OCI-LY1 (cell line): ENCODE results near the gene RAP2C.

ENCODE experiments used
- H2AFZ ChIP-seq: fragments of 200-600 bp; sonication (generic), shearing (Covaris generic); 2 replicates; pipeline ENCODE4 v1.6.0; 2014; ENCODE audit warnings: antibody characterized with exemption, mild to moderate bottlenecking, low read length
- H3F3A ChIP-seq: fragments of 200-600 bp; sonication (generic), shearing (Covaris generic); 2 replicates; pipeline ENCODE4 v1.6.0; 2014; ENCODE audit warnings: mild to moderate bottlenecking, antibody characterized with exemption, low read length, moderate library complexity; ENCODE audit not compliant: insufficient read depth
- H3K27ac ChIP-seq: fragments of 200-600 bp; sonication (generic); 2 replicates; pipeline ENCODE4 v1.5.1; 2014; ENCODE audit warnings: low read length, mixed run types, mild to moderate bottlenecking, low read depth; ENCODE audit not compliant: poor library complexity, severe bottlenecking
- H3K27me3 ChIP-seq: fragments of 200-600 bp; sonication (generic); 2 replicates; pipeline ENCODE4 v1.6.0; 2014; ENCODE audit warnings: antibody characterized with exemption, mild to moderate bottlenecking, low read length, moderate library complexity; ENCODE audit not compliant: insufficient read depth
- H3K36me3 ChIP-seq: fragments of 200-600 bp; sonication (generic); 2 replicates; pipeline ENCODE4 v1.6.1; 2014; ENCODE audit warnings: mild to moderate bottlenecking, antibody characterized with exemption, low read length, moderate library complexity, mixed read lengths; ENCODE audit not compliant: insufficient read depth
- H3K4me1 ChIP-seq: fragments of 200-600 bp; sonication (generic); 2 replicates; pipeline ENCODE4 v1.5.1; 2014; ENCODE audit warnings: mild to moderate bottlenecking, low read length, moderate library complexity; ENCODE audit not compliant: insufficient read depth, severe bottlenecking
- H3K4me2 ChIP-seq: fragments of 200-600 bp; sonication (generic), shearing (Covaris generic); 2 replicates; pipeline ENCODE4 v1.6.1; 2014; ENCODE audit warnings: low read length
- H3K4me3 ChIP-seq: fragments of 200-600 bp; sonication (generic); 2 replicates; pipeline ENCODE4 v1.5.1; 2014; ENCODE audit warnings: low read length, low read depth, mild to moderate bottlenecking, mixed read lengths; ENCODE audit not compliant: poor library complexity, severe bottlenecking
- H3K79me2 ChIP-seq: fragments of 200-600 bp; shearing (Covaris generic); 2 replicates; pipeline ENCODE4 v1.6.1; 2016; ENCODE audit warnings: mixed run types, low read length, mixed read lengths; ENCODE audit not compliant: insufficient read depth
- H3K9ac ChIP-seq: fragments of 200-600 bp; sonication (generic), shearing (Covaris generic); 2 replicates; pipeline ENCODE4 v1.6.1; 2014; ENCODE audit warnings: mild to moderate bottlenecking, low read length, mixed read lengths
- H3K9me2 ChIP-seq: fragments of 200-600 bp; sonication (generic), shearing (Covaris generic); 2 replicates; pipeline ENCODE4 v1.6.1; 2014; ENCODE audit warnings: low read depth, mild to moderate bottlenecking, low read length, mixed read lengths
- H3K9me3 ChIP-seq: fragments of 200-600 bp; shearing (Covaris generic); 2 replicates; pipeline ENCODE4 v1.6.1; 2014; ENCODE audit warnings: low read length, mixed read lengths
- H4K20me1 ChIP-seq: fragments of 200-600 bp; sonication (generic), shearing (Covaris generic); 2 replicates; pipeline ENCODE4 v1.6.0; 2016; ENCODE audit warnings: mild to moderate bottlenecking, low read length; ENCODE audit not compliant: insufficient read depth
- EZH2 ChIP-seq: fragments of 200-600 bp; sonication (generic), shearing (Covaris generic); IDR thresholded peaks from 2 replicates; pipeline ENCODE4 v1.8.0; 2017; ENCODE audit warnings: borderline replicate concordance, mixed run types, mild to moderate bottlenecking, antibody characterized with exemption, low read length, moderate library complexity, mixed read lengths
- TF ChIP-seq, protein P1 (sequence below): fragments of 200-600 bp; sonication (generic), shearing (Covaris generic); IDR thresholded peaks from 2 replicates; pipeline ENCODE4 v1.5.1; 2017; ENCODE audit warnings: mild to moderate bottlenecking, antibody characterized with exemption, low read length, moderate library complexity, mixed read lengths

Gene RAP2C

GRCh38 chrX:132207996-132208395 lies 11.3 kb downstream of the RAP2C start:
- Histone ChIP-seq H2AFZ (no peak overlapping the region), H3K27me3 (no peaks in the 10 kb centered on the region), H3K4me2 (no peak overlapping the region), H3K36me3 (peaks cover 15% of the 10 kb centered on the region), H3F3A (no peaks in the 10 kb centered on the region), H3K9ac (no peak overlapping the region), H3K4me1 (no peaks in the 10 kb centered on the region), H3K79me2 (no peaks in the 10 kb centered on the region), H3K9me3 (no peaks in the 10 kb centered on the region), H3K4me3 (no peak overlapping the region), H3K27ac (no peak overlapping the region), H4K20me1 (no peaks in the 10 kb centered on the region), H3K9me2 (no peaks in the 10 kb centered on the region)
- TF ChIP-seq, protein P1, sequence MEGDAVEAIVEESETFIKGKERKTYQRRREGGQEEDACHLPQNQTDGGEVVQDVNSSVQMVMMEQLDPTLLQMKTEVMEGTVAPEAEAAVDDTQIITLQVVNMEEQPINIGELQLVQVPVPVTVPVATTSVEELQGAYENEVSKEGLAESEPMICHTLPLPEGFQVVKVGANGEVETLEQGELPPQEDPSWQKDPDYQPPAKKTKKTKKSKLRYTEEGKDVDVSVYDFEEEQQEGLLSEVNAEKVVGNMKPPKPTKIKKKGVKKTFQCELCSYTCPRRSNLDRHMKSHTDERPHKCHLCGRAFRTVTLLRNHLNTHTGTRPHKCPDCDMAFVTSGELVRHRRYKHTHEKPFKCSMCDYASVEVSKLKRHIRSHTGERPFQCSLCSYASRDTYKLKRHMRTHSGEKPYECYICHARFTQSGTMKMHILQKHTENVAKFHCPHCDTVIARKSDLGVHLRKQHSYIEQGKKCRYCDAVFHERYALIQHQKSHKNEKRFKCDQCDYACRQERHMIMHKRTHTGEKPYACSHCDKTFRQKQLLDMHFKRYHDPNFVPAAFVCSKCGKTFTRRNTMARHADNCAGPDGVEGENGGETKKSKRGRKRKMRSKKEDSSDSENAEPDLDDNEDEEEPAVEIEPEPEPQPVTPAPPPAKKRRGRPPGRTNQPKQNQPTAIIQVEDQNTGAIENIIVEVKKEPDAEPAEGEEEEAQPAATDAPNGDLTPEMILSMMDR, result no peak
- no peak for TF ChIP-seq EZH2

DNA sequence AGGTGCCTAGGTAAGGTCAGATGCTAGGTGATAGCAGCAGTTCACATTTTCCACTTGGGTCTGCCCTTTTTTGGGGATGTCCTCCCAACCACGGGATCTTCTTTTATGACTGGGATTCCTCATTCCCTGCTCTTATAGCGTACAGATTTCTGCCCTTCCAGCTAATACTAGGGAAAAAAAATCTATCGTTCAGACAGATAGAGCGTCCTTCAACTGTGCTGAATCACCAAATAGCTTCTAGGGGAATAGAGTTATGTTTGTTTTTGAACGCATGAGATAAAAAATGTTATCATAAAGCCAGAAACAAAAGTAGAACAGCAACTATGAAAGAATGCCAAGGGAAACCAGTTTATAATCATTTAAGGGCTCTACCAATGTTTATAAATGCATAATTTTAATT lies 13.0 kb downstream of the RAP2C start:
- Histone ChIP-seq H3F3A (no peaks in the 10 kb centered on the region), H3K4me2 (no peak overlapping the region), H3K9me3 (no peaks in the 10 kb centered on the region), H3K9ac (no peak overlapping the region), H3K79me2 (no peaks in the 10 kb centered on the region), H3K9me2 (no peaks in the 10 kb centered on the region), H3K4me3 (no peak overlapping the region), H3K4me1 (no peaks in the 10 kb centered on the region), H3K27ac (no peak overlapping the region), H3K27me3 (no peaks in the 10 kb centered on the region), H4K20me1 (no peaks in the 10 kb centered on the region), H3K36me3 (peaks cover 5% of the 10 kb centered on the region; the same call in 1 of the 2 replicates), H2AFZ (no peak overlapping the region)
- TF ChIP-seq, protein P1, result no peak
- TF ChIP-seq EZH2, result no peak

DNA sequence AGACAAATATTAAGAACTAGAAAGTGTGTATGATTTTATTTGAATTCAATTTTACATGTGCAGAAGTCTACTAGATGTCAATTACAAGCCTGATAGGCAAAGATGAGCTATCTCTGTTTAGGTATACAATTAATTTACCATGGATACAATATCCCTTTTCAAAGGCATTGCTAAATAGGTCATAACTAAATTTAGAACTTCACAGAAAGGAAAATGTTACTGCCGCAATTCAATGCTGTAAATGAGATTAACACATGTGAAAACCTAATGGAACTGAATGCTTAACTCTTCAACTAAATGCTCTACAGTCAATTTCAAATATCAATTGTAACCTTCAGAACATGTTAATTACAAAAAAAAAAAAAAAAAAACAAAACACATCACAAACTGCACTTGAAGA lies 14.6 kb downstream of the RAP2C start:
- Histone ChIP-seq H3K4me3 (no peak overlapping the region), H3K9ac (no peak overlapping the region), H3K9me3 (no peaks in the 10 kb centered on the region), H3K9me2 (no peaks in the 10 kb centered on the region), H3F3A (no peaks in the 10 kb centered on the region), H3K36me3 (no peaks in the 10 kb centered on the region), H4K20me1 (no peaks in the 10 kb centered on the region), H3K4me1 (no peaks in the 10 kb centered on the region), H2AFZ (no peak overlapping the region), H3K4me2 (no peak overlapping the region), H3K27me3 (no peaks in the 10 kb centered on the region), H3K27ac (no peak overlapping the region), H3K79me2 (no peaks in the 10 kb centered on the region)
- no peak for TF ChIP-seq EZH2
- TF ChIP-seq, protein P1, result no peak
